HepG2 (cell line): ENCODE measurements around the gene CFAP90. TPM values are rescaled to one million over a fixed set of nuclear protein-coding genes. Genes with fewer than 3 reads are reported as not detected.
A peak's percentile ranks its signal among the peaks of the same experiment; 100 is the strongest.

Experiments used
- ATAC-seq: fragments of 200-7000 bp; cut with Tn5 transposase; 3 replicates; pipeline ENCODE4 v1.9.1; 2020; ENCODE audit warnings: mild to moderate bottlenecking, moderate library complexity
- BruUV-seq: library from RNA; stranded (reverse); fragments of 400-500 nt; replicated peaks from 2 replicates; lab custom pipeline; 2021; lab: Mats Ljungman, UMichigan
- CTCF ChIA-PET: fragments of 300-600 bp; formaldehyde crosslinking; extraction: SDS; loops from one replicate; lab custom pipeline; 2021; ENCODE audit warnings: low total read pairs, inconsistent platforms, low intra/inter-chr PET ratio; lab: Yijun Ruan, JAX
- POLR2A ChIA-PET: fragments of 350-600 bp; sonication (Branson Sonifier 250); formaldehyde crosslinking; loops from one replicate; lab custom pipeline; 2020; ENCODE audit warnings: antibody characterized with exemption, inconsistent platforms; lab: Yijun Ruan, JAX
- DNase-seq: peaks from one replicate; pipeline ENCODE4 v3.0.0-alpha.2; 2015; ENCODE audit warnings: low spot score
- FAIRE-seq: peaks from 3 replicates; lab custom pipeline; 2011; peaks lifted over from hg19 to GRCh38; lab: Jason Lieb, UNC
- H2AFZ ChIP-seq: one replicate; pipeline ENCODE4 v1.6.1; 2011; ENCODE audit warnings: low read length, inconsistent platforms
- H3K27ac ChIP-seq: fragments of 300-600 bp; 3 replicates; pipeline ENCODE4 v1.8.0; 2011; ENCODE audit warnings: mixed run types, mild to moderate bottlenecking, mixed read lengths, low read length, inconsistent platforms; ENCODE audit not compliant: insufficient read depth; ENCODE audit errors: extremely low read length
- H3K27me3 ChIP-seq, 2 experiments: fragments of 200-600 bp in 1 of 2; 2 replicates in 1 of 2; 3 replicates in 1 of 2; pipeline versions ENCODE4 v1.6.0 to v1.8.0; 2011; ENCODE audit warnings: low read length in 2 of 2, mild to moderate bottlenecking in 2 of 2, moderate library complexity in 2 of 2, inconsistent platforms in 1 of 2; ENCODE audit not compliant: insufficient read depth in 2 of 2, control insufficient read depth in 1 of 2
- H3K36me3 ChIP-seq, 2 experiments: fragments of 200-600 bp in 1 of 2; replicated peaks in 1 of 2; 2 replicates in 1 of 2; 3 replicates in 1 of 2; pipeline versions ENCODE4 v1.5.1 to v1.8.0; 2011; ENCODE audit warnings: low read length in 2 of 2, inconsistent platforms in 1 of 2; ENCODE audit not compliant: insufficient read depth in 2 of 2, control insufficient read depth in 1 of 2
- H3K4me1 ChIP-seq: 2 replicates; pipeline ENCODE4 v1.5.1; 2012; ENCODE audit warnings: low read length, inconsistent platforms; ENCODE audit not compliant: insufficient read depth
- H3K4me2 ChIP-seq: 2 replicates; pipeline ENCODE4 v1.6.0; 2011; ENCODE audit warnings: low read depth, low read length, inconsistent platforms
- H3K4me3 ChIP-seq, 3 experiments: fragments of 200-600 bp in 1 of 3; sonication (generic), shearing (Covaris generic) in 1 of 3; replicated peaks in 1 of 3; 2 replicates each; pipeline ENCODE4 v1.5.1; 2011 to 2016; ENCODE audit warnings: low read length in 3 of 3, inconsistent platforms in 2 of 3, low read depth in 2 of 3, mild to moderate bottlenecking in 2 of 3, control low read depth in 1 of 3, mixed read lengths in 1 of 3; ENCODE audit not compliant: insufficient read depth in 1 of 3
- H3K79me2 ChIP-seq: one replicate; pipeline ENCODE4 v1.6.1; 2011; ENCODE audit warnings: low read length, inconsistent platforms; ENCODE audit not compliant: insufficient read depth
- H3K9ac ChIP-seq: 2 replicates; pipeline ENCODE4 v1.6.0; 2011; ENCODE audit warnings: mild to moderate bottlenecking, low read depth, low read length, inconsistent platforms; ENCODE audit not compliant: insufficient read depth
- H3K9me3 ChIP-seq: 2 replicates; pipeline ENCODE4 v1.5.1; 2012; ENCODE audit warnings: mild to moderate bottlenecking, low read length
- H4K20me1 ChIP-seq: 2 replicates; pipeline ENCODE4 v1.6.0; 2011; ENCODE audit warnings: inconsistent platforms, mild to moderate bottlenecking, low read length, moderate library complexity; ENCODE audit not compliant: insufficient read depth
- ARNT ChIP-seq: fragments of 450-650 bp; IDR thresholded peaks from 2 replicates; pipeline ENCODE4 v1.6.1; 2017
- BCL6 ChIP-seq: IDR thresholded peaks from 2 replicates; pipeline ENCODE4 v1.6.1; 2016; ENCODE audit warnings: missing genetic modification reagents, missing compliant biosample characterization
- BORCS8-MEF2B ChIP-seq: sonication (generic); formaldehyde crosslinking; IDR thresholded peaks from 2 replicates; pipeline ENCODE4 v1.8.0; 2022; ENCODE audit warnings: mild to moderate bottlenecking, missing genetic modification reagents
- CEBPB ChIP-seq: IDR thresholded peaks from 2 replicates; pipeline ENCODE4 v1.6.1; 2011; ENCODE audit warnings: low read depth, low read length, improper control_type of control experiment, borderline replicate concordance
- EED ChIP-seq: sonication (generic); formaldehyde crosslinking; IDR thresholded peaks from 2 replicates; pipeline ENCODE4 v1.5.0; 2020; ENCODE audit warnings: mild to moderate bottlenecking, missing genetic modification reagents
- FOSL2 ChIP-seq: sonication (generic); formaldehyde crosslinking; IDR thresholded peaks from 2 replicates; pipeline ENCODE4 v1.4.0; 2020; ENCODE audit warnings: missing genetic modification reagents
- GATAD2A ChIP-seq: IDR thresholded peaks from 2 replicates; pipeline ENCODE4 v1.6.1; 2016
- GPBP1L1 ChIP-seq: sonication (generic); formaldehyde crosslinking; IDR thresholded peaks from 2 replicates; pipeline ENCODE4 v1.5.0; 2020; ENCODE audit warnings: mild to moderate bottlenecking, missing genetic modification reagents
- NKX3-1 ChIP-seq: sonication (generic); formaldehyde crosslinking; IDR thresholded peaks from 2 replicates; pipeline ENCODE4 v1.5.0; 2020; ENCODE audit warnings: missing genetic modification reagents
- PHF20 ChIP-seq: sonication (generic); formaldehyde crosslinking; IDR thresholded peaks from 2 replicates; pipeline ENCODE4 v1.5.0; 2020; ENCODE audit warnings: mild to moderate bottlenecking, missing genetic modification reagents
- PITX1 ChIP-seq: sonication (generic); formaldehyde crosslinking; IDR thresholded peaks from 2 replicates; pipeline ENCODE4 v1.5.1; 2020; ENCODE audit warnings: mild to moderate bottlenecking, missing genetic modification reagents
- SOX13 ChIP-seq, 3 experiments: fragments of 450-650 bp in 1 of 3; sonication (generic) in 1 of 3; formaldehyde crosslinking in 1 of 3; IDR thresholded peaks in 2 of 3; conservative IDR thresholded peaks in 1 of 3; 2 replicates each; pipeline versions ENCODE4 v1.5.0 to v1.6.1; 2016 to 2020; ENCODE audit warnings: antibody characterized with exemption in 1 of 3, mild to moderate bottlenecking in 1 of 3, missing compliant biosample characterization in 1 of 3, missing genetic modification reagents in 1 of 3, moderate library complexity in 1 of 3
- TCF7L2 ChIP-seq: IDR thresholded peaks from 2 replicates; pipeline ENCODE4 v1.6.1; 2011; ENCODE audit warnings: mild to moderate bottlenecking, low read depth, low read length, moderate library complexity
- TGIF2 ChIP-seq: IDR thresholded peaks from 2 replicates; pipeline ENCODE4 v1.6.1; 2016; ENCODE audit warnings: control low read depth, missing compliant biosample characterization
- ZBTB20 ChIP-seq: sonication (generic); formaldehyde crosslinking; IDR thresholded peaks from 2 replicates; pipeline ENCODE4 v1.8.1; 2023; ENCODE audit warnings: missing genetic modification reagents, low read depth, mild to moderate bottlenecking, borderline replicate concordance
- ZMYM4 ChIP-seq: sonication (generic); formaldehyde crosslinking; IDR thresholded peaks from 2 replicates; pipeline ENCODE4 v1.8.1; 2023; ENCODE audit warnings: mild to moderate bottlenecking, missing genetic modification reagents
- ZNF629 ChIP-seq: sonication (generic); formaldehyde crosslinking; conservative IDR thresholded peaks from 2 replicates; pipeline ENCODE4 v1.5.0; 2020; ENCODE audit warnings: missing genetic modification reagents
- ZNF644 ChIP-seq: IDR thresholded peaks from 2 replicates; pipeline ENCODE4 v1.6.1; 2016; ENCODE audit warnings: low read depth
- in situ Hi-C: cut with HindIII; loops from 2 replicates; pipeline ENCODE4 v1.10.0; 2017; ENCODE audit warnings: low pct_unique_long_range_greater_than_20kb; ENCODE audit not compliant: extremely low pct_ligation_motif_present
- intact Hi-C: fragments of 100-400 bp; cut with micrococcal nuclease; formaldehyde crosslinking; loops from one replicate; pipeline ENCODE4 v1.10.0; 2022; ENCODE audit not compliant: unreplicated experiment
- polyA plus RNA-seq, 8 experiments: library from polyadenylated mRNA; depleted of rRNA in 3 of 8; stranded (reverse) in 7 of 8; unstranded in 1 of 8; fragments of >200 nt; fragmentation: Illumina TruSeq in 4 of 8; extraction: Trizol in 4 of 8; gene quantifications; 2 replicates each; pipeline versions ENCODE4 v1.2.1 to v1.2.3, GENCODE V29; 2011 to 2016; ENCODE audit warnings: low read depth in 4 of 8, missing spikeins in 1 of 8, mixed read lengths in 1 of 8; ENCODE audit not compliant: insufficient read depth in 1 of 8
- total RNA-seq, 5 experiments: library from RNA; depleted of rRNA; stranded (reverse); fragments of >200 nt; fragmentation: Illumina TruSeq; extraction: Trizol; gene quantifications; 2 replicates each; pipeline ENCODE4 v1.2.3, GENCODE V29; 2016; ENCODE audit warnings: low read depth in 1 of 5
- TF ChIP-seq, protein P1 (sequence below): sonication (generic); formaldehyde crosslinking; conservative IDR thresholded peaks from 2 replicates; pipeline ENCODE4 v1.8.0; 2022; ENCODE audit warnings: low read depth, missing genetic modification reagents
- TF ChIP-seq, protein P2 (sequence below): fragments of 450-650 bp; IDR thresholded peaks from 2 replicates; pipeline ENCODE4 v1.6.1; 2016
- TF ChIP-seq, protein P3 (sequence below), 2 experiments: fragments of 450-650 bp in 1 of 2; sonication (generic) in 1 of 2; formaldehyde crosslinking; IDR thresholded peaks; 2 replicates each; pipeline versions ENCODE4 v1.5.0 to v1.8.0; 2020 to 2022; ENCODE audit warnings: mild to moderate bottlenecking in 1 of 2, missing genetic modification reagents in 1 of 2

CFAP90 gene
- total and polyA plus RNA-seq, 2 of the 13 experiments (the other 11 are each of a cell fraction or from before 2014, with no cell fraction given): 0.11 TPM; not detected in 1

DNA sequence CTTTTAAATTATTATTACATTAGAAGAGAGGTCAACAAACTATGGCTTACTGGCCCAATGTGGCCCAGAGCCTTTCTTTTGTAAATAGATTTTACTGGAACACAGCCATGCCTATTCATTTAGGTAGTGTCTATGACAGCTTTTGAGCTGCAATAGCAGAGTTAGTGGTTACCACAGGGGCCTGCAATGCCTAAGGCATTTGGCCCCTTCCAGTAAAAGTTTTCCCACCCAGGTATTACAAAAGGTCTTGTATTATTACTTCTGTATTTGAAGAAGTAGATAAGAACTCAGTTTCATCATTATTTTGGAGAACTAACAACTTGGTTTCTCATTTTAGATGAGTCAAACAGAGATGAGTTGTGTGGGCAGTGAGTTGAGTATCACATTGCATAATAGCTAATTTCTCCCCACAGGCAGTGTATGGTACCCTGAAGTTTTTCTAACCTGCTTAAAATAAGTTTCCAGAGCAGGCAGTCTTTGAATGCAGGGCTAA, 27.5 kb upstream of the CFAP90 start:
- no peaks in the 10 kb centered on the region for H3K27me3 ChIP-seq
- no peaks in the 10 kb centered on the region; the same call in 1 of the 2 replicates for H4K20me1 ChIP-seq
- FAIRE-seq: no peak
- H3K79me2 ChIP-seq: peaks cover 62% of the 10 kb centered on the region
- H3K4me1 ChIP-seq: peaks cover 52% of the 10 kb centered on the region
- no peak overlapping the region for H2AFZ ChIP-seq
- no TSS peak for BruUV-seq
- peaks cover 25 to 67% of the 10 kb centered on the region in 2 experiments for H3K36me3 ChIP-seq
- DNase-seq: peak; percentile 41
- intact Hi-C loops: no loop called here
- H3K4me2 ChIP-seq: peak overlapping the region; percentile 64
- no peak overlapping the region; a peak in 1 of 6 replicates for H3K4me3 ChIP-seq
- no peak overlapping the region for H3K9ac ChIP-seq
- ATAC-seq: peak; percentile 49
- H3K27ac ChIP-seq: peak overlapping the region; percentile 22
- H3K9me3 ChIP-seq: no peaks in the 10 kb centered on the region
- POLR2A ChIA-PET: interaction anchor here (2.4 kb wide), 1 partner anchor 10 kb away, joined by 16 read pairs; the partner anchor contains the start of genes FASTKD3 and MTRR
- CTCF ChIA-PET: no interaction called here
- in situ Hi-C loops: no loop called here
- TF ChIP-seq ARNT (no peak), BCL6 (CRISPR knock-in tag) (0 out of 2 replicates have a peak, but pooled peaks have one; percentile 17), SOX13 (IDR thresholded peaks at IDR 0.05) (no peak), SOX13 (CRISPR knock-in tag; conservative IDR thresholded peaks at IDR 0.05 in 1 of 2, IDR thresholded peaks at IDR 0.05 in 1 of 2) (peak in 1 of 2 experiments; percentile 28; a peak in 1 of 4 replicates), PHF20 (CRISPR knock-in tag) (no peak), TGIF2 (CRISPR knock-in tag) (no peak), ZBTB20 (no peak), GPBP1L1 (CRISPR knock-in tag) (no peak), EED (CRISPR knock-in tag) (no peak), BORCS8-MEF2B (CRISPR knock-in tag) (no peak), NKX3-1 (CRISPR knock-in tag) (no peak), ZNF644 (CRISPR knock-in tag) (0 out of 2 replicates have a peak, but pooled peaks have one; percentile 13), GATAD2A (CRISPR knock-in tag) (peak; percentile 40; the same call in 1 of the 2 replicates), TCF7L2 (no peak), CEBPB (peak; percentile 44; the same call in 1 of the 2 replicates), FOSL2 (CRISPR knock-in tag) (peak; percentile 28; the same call in 1 of the 2 replicates), ZMYM4 (CRISPR knock-in tag) (no peak), PITX1 (CRISPR knock-in tag) (no peak), ZNF629 (CRISPR knock-in tag) (no peak)
- TF ChIP-seq, protein P1, sequence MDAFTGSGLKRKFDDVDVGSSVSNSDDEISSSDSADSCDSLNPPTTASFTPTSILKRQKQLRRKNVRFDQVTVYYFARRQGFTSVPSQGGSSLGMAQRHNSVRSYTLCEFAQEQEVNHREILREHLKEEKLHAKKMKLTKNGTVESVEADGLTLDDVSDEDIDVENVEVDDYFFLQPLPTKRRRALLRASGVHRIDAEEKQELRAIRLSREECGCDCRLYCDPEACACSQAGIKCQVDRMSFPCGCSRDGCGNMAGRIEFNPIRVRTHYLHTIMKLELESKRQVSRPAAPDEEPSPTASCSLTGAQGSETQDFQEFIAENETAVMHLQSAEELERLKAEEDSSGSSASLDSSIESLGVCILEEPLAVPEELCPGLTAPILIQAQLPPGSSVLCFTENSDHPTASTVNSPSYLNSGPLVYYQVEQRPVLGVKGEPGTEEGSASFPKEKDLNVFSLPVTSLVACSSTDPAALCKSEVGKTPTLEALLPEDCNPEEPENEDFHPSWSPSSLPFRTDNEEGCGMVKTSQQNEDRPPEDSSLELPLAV: no peak
- TF ChIP-seq, protein P2, sequence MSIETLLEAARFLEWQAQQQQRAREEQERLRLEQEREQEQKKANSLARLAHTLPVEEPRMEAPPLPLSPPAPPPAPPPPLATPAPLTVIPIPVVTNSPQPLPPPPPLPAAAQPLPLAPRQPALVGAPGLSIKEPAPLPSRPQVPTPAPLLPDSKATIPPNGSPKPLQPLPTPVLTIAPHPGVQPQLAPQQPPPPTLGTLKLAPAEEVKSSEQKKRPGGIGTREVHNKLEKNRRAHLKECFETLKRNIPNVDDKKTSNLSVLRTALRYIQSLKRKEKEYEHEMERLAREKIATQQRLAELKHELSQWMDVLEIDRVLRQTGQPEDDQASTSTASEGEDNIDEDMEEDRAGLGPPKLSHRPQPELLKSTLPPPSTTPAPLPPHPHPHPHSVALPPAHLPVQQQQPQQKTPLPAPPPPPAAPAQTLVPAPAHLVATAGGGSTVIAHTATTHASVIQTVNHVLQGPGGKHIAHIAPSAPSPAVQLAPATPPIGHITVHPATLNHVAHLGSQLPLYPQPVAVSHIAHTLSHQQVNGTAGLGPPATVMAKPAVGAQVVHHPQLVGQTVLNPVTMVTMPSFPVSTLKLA: no peak
- TF ChIP-seq, protein P3, sequence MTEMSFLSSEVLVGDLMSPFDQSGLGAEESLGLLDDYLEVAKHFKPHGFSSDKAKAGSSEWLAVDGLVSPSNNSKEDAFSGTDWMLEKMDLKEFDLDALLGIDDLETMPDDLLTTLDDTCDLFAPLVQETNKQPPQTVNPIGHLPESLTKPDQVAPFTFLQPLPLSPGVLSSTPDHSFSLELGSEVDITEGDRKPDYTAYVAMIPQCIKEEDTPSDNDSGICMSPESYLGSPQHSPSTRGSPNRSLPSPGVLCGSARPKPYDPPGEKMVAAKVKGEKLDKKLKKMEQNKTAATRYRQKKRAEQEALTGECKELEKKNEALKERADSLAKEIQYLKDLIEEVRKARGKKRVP (CRISPR knock-in tag; IDR thresholded peaks at IDR 0.05): peak in 1 of 2 experiments; percentile 58; a peak in 1 of 4 replicates
